C4-2B (cell line): ENCODE results near the gene CREM.

ENCODE experiments used
- ZFX ChIP-seq: fragments of 450-650 bp; IDR thresholded peaks from 2 replicates; pipeline ENCODE4 v1.6.1; 2017
- TF ChIP-seq, protein P1 (sequence below): fragments of 450-650 bp; conservative IDR thresholded peaks from 2 replicates; pipeline ENCODE4 v1.5.1; 2017; ENCODE audit warnings: mild to moderate bottlenecking

DNA sequence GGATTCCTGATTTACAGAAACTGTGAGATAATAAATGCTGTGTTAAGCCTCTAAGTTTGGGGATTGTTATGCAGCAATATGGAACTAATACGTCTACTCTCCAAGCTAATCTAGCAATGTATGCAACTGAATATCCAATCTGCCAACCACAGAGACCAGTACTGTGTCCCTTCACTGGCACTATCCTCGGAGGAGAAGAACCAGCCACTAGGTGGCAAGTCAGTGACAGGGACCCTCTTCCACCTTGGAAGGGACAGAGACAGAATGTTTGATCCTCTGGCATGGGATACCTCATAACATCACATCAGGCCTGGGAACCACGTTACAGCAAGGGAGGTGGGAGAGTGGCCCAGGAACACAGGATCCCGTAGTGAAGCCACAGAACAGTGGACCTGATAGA is 96.4 kb downstream of the CREM start:
- TF ChIP-seq, protein P1, sequence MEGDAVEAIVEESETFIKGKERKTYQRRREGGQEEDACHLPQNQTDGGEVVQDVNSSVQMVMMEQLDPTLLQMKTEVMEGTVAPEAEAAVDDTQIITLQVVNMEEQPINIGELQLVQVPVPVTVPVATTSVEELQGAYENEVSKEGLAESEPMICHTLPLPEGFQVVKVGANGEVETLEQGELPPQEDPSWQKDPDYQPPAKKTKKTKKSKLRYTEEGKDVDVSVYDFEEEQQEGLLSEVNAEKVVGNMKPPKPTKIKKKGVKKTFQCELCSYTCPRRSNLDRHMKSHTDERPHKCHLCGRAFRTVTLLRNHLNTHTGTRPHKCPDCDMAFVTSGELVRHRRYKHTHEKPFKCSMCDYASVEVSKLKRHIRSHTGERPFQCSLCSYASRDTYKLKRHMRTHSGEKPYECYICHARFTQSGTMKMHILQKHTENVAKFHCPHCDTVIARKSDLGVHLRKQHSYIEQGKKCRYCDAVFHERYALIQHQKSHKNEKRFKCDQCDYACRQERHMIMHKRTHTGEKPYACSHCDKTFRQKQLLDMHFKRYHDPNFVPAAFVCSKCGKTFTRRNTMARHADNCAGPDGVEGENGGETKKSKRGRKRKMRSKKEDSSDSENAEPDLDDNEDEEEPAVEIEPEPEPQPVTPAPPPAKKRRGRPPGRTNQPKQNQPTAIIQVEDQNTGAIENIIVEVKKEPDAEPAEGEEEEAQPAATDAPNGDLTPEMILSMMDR = peak; percentile 10
- TF ChIP-seq ZFX = no peak
